ENCODE data around the gene CLDN20. TPM values are rescaled to one million over a fixed set of nuclear protein-coding genes. Genes with fewer than 3 reads are reported as not detected.

CLDN20 gene
- total and polyA plus RNA-seq, 2 of the 4 experiments (the other 2 are of a cell fraction): not detected

GRCh38 chr6:155232848-155233247, 31.0 kb upstream of the CLDN20 start:
- Histone ChIP-seq H3K9me3 (ENCODE audit: control insufficient read depth, insufficient read depth, low read length) (no peaks in the 10 kb centered on the region; the same call in 1 of the 2 replicates), H3K4me2 (ENCODE audit: low read depth, low read length) (no peak overlapping the region), H3K4me1 (ENCODE audit: control insufficient read depth, insufficient read depth, low read length) (peaks cover 7% of the 10 kb centered on the region; the same call in 1 of the 2 replicates), H2BK15ac (ENCODE audit: low read depth, low read length) (no peak overlapping the region), H3K14ac (replicated peaks; ENCODE audit: low read depth, low read length) (no peak overlapping the region), H3K27ac (ENCODE audit: insufficient read depth, low read length) (no peak overlapping the region), H3K36me3 (ENCODE audit: control insufficient read depth, insufficient read depth, low read length) (no peaks in the 10 kb centered on the region), H2BK120ac (ENCODE audit: low read depth, low read length) (no peak overlapping the region), H4K8ac (ENCODE audit: low read depth in 2 of 2, low read length in 2 of 2) (no peak overlapping the region), H2AFZ (replicated peaks; ENCODE audit: low read length, poor library complexity) (no peak overlapping the region), H3K9ac (ENCODE audit: low read depth, low read length) (no peak overlapping the region), H4K91ac (ENCODE audit: insufficient read depth, low read depth, low read length) (no peak overlapping the region), H3K23ac (ENCODE audit: low read depth, low read length) (no peak overlapping the region), H2BK20ac (ENCODE audit: low read depth, low read length) (no peak overlapping the region), H3K79me1 (ENCODE audit: low read depth in 1 of 2, low read length in 2 of 2) (no peaks in the 10 kb centered on the region), H3K4me3 (ENCODE audit: insufficient read depth, low read depth, low read length) (no peak overlapping the region), H3K18ac (ENCODE audit: low read depth, low read length) (no peak overlapping the region), H2AK9ac (replicated peaks; ENCODE audit: low read depth, low read length, poor library complexity) (no peak overlapping the region), H3K9me1 (ENCODE audit: insufficient read depth, low read length) (no peaks in the 10 kb centered on the region; the same call in 1 of the 2 replicates), H2AK5ac (ENCODE audit: low read depth, low read length) (no peak overlapping the region), H2BK5ac (ENCODE audit: low read depth, low read length, poor library complexity, severe bottlenecking) (no peak overlapping the region), H3K27me3 (ENCODE audit: control insufficient read depth, insufficient read depth, low read length) (no peaks in the 10 kb centered on the region), H3K56ac (ENCODE audit: extremely low read depth, insufficient read depth, low read length) (no peak overlapping the region), H3K4ac (ENCODE audit: low read depth, low read length) (no peak overlapping the region), H4K20me1 (ENCODE audit: insufficient read depth, low read length) (no peaks in the 10 kb centered on the region), H4K5ac (ENCODE audit: low read depth, low read length) (no peak overlapping the region)
- ATAC-seq (ENCODE audit: low read depth) (no peak), DNase-seq (no peak)
- WGBS, 2 experiments (ENCODE audit: extremely low coverage in 2 of 2, insufficient read length in 1 of 2): 100% methylated on average over 1 of the region's 6 CpGs; no CpG with 5 or more reads in 1 of the 2 experiments
- ChIA-PET CTCF (no interaction called here), POLR2A (ENCODE audit: unreplicated experiment) (no interaction called here)
- dilution Hi-C loops (cut with HindIII; ENCODE audit: low sequenced_read_pairs, unreplicated experiment): no loop called here
- in situ Hi-C loops (cut with MboI; ENCODE audit: low sequenced_read_pairs): no loop called here
- TF ChIP-seq FOS (IDR thresholded peaks at IDR 0.05; ENCODE audit: low read depth, low read length): no peak
- TF ChIP-seq MXI1 (IDR thresholded peaks at IDR 0.05; ENCODE audit: borderline replicate concordance, low read depth, low read length): no peak
- TF ChIP-seq, protein P1, sequence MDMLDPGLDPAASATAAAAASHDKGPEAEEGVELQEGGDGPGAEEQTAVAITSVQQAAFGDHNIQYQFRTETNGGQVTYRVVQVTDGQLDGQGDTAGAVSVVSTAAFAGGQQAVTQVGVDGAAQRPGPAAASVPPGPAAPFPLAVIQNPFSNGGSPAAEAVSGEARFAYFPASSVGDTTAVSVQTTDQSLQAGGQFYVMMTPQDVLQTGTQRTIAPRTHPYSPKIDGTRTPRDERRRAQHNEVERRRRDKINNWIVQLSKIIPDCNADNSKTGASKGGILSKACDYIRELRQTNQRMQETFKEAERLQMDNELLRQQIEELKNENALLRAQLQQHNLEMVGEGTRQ (IDR thresholded peaks at IDR 0.05; ENCODE audit: low read depth, low read length): no peak
- no peak for TF ChIP-seq MAFK (IDR thresholded peaks at IDR 0.05; ENCODE audit: low read depth, low read length)
- TF ChIP-seq SMC3 (IDR thresholded peaks at IDR 0.05; ENCODE audit: low read depth, low read length): no peak
- TF ChIP-seq ELK1 (IDR thresholded peaks at IDR 0.05; ENCODE audit: borderline replicate concordance, low read depth, low read length): no peak
- TF ChIP-seq CHD1 (IDR thresholded peaks at IDR 0.05; ENCODE audit: low read depth, low read length): no peak
- TF ChIP-seq RCOR1 (IDR thresholded peaks at IDR 0.05; ENCODE audit: insufficient replicate concordance, low read length): no peak
- TF ChIP-seq NFE2L2 (IDR thresholded peaks at IDR 0.05; ENCODE audit: low read depth, low read length): no peak
- no peak for TF ChIP-seq RAD21 (IDR thresholded peaks at IDR 0.05; ENCODE audit: low read length)
- TF ChIP-seq RFX5 (IDR thresholded peaks at IDR 0.05; ENCODE audit: low read depth, low read length): no peak
- no peak for TF ChIP-seq MAZ (IDR thresholded peaks at IDR 0.05; ENCODE audit: borderline replicate concordance, low read depth, low read length)
- no peak for TF ChIP-seq POLR2A (IDR thresholded peaks at IDR 0.05; ENCODE audit: low read depth, low read length)
- no peak for TF ChIP-seq CTCF (conservative IDR thresholded peaks at IDR 0.05; ENCODE audit: low read depth, low read length)
- BruUV-seq (replicated peaks): no TSS peak
- intact Hi-C loops (cut with micrococcal nuclease): no loop called here

Data from IMR-90 (cell line).